ENCODE data around the gene M6PR.

Gene M6PR

DNA sequence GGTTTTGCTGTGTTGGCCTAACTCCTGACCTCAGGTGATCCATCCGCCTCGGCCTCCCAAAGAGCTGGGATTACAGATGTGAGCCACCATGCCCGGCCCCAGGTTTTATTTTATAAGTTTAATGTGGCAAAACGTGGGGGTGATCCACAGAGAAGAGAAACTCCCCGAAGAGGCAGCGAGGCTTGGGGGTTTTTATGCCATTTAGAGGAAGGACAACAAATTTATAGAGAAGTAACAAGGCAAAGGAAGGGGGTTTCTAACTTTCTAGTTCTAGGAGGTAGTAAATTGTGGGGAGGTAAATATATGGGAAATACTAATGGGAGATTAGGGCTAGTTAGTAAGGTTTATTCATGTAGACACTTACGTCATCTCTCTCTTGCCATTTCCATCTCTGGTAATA is 52.4 kb downstream of the M6PR start:
- Histone ChIP-seq H3K4me1 (ENCODE audit: control insufficient read depth, insufficient read depth, low read length, unreplicated experiment) (no peaks in the 10 kb centered on the region), H3K79me2 (ENCODE audit: control insufficient read depth, insufficient read depth, low read length, unreplicated experiment) (no peaks in the 10 kb centered on the region), H3K36me3 (ENCODE audit: insufficient read depth, low read length) (no peaks in the 10 kb centered on the region), H2AFZ (ENCODE audit: low read length, unreplicated experiment) (no peak overlapping the region), H3K27me3 (ENCODE audit: insufficient read depth, low read length) (0 out of 2 replicates have a peak, but pooled peaks cover 4% of the 10 kb centered on the region), H3K4me3 (ENCODE audit: low read depth, low read length) (no peak overlapping the region), H3K27ac (ENCODE audit: low read depth, low read length) (no peak overlapping the region)

GRCh38 chr12:8894986-8895385 is 54.5 kb downstream of the M6PR start:
- H2AFZ ChIP-seq (ENCODE audit: low read length, unreplicated experiment), result no peak overlapping the region
- H3K36me3 ChIP-seq (ENCODE audit: insufficient read depth, low read length), result no peaks in the 10 kb centered on the region
- no peaks in the 10 kb centered on the region for H3K4me1 ChIP-seq (ENCODE audit: control insufficient read depth, insufficient read depth, low read length, unreplicated experiment)
- no peak overlapping the region for H3K4me3 ChIP-seq (ENCODE audit: low read depth, low read length)
- no peak overlapping the region for H3K27ac ChIP-seq (ENCODE audit: low read depth, low read length)
- H3K79me2 ChIP-seq (ENCODE audit: control insufficient read depth, insufficient read depth, low read length, unreplicated experiment), result no peaks in the 10 kb centered on the region
- 0 out of 2 replicates have a peak, but pooled peaks cover 4% of the 10 kb centered on the region for H3K27me3 ChIP-seq (ENCODE audit: insufficient read depth, low read length)

- H3K27ac ChIP-seq (ENCODE audit: low read depth, low read length), result no peak overlapping the region
Observed at GRCh38 chr12:8894378-8894777, 55.1 kb downstream of the M6PR start.

GRCh38 chr12:8891976-8892375 is 57.5 kb downstream of the M6PR start:
- Histone ChIP-seq H3K27ac (ENCODE audit: low read depth, low read length) (no peak overlapping the region), H3K36me3 (ENCODE audit: insufficient read depth, low read length) (no peaks in the 10 kb centered on the region), H2AFZ (ENCODE audit: low read length, unreplicated experiment) (no peak overlapping the region), H3K27me3 (ENCODE audit: insufficient read depth, low read length) (0 out of 2 replicates have a peak, but pooled peaks cover 4% of the 10 kb centered on the region), H3K4me3 (ENCODE audit: low read depth, low read length) (no peak overlapping the region), H3K4me1 (ENCODE audit: control insufficient read depth, insufficient read depth, low read length, unreplicated experiment) (no peaks in the 10 kb centered on the region), H3K79me2 (ENCODE audit: control insufficient read depth, insufficient read depth, low read length, unreplicated experiment) (no peaks in the 10 kb centered on the region)

More at GRCh38 chr12:8894378-8894777, 55.1 kb downstream of the M6PR start:
- Histone ChIP-seq H3K4me1 (ENCODE audit: control insufficient read depth, insufficient read depth, low read length, unreplicated experiment) (no peaks in the 10 kb centered on the region), H3K36me3 (ENCODE audit: insufficient read depth, low read length) (no peaks in the 10 kb centered on the region), H3K27me3 (ENCODE audit: insufficient read depth, low read length) (0 out of 2 replicates have a peak, but pooled peaks cover 4% of the 10 kb centered on the region), H3K79me2 (ENCODE audit: control insufficient read depth, insufficient read depth, low read length, unreplicated experiment) (no peaks in the 10 kb centered on the region), H3K4me3 (ENCODE audit: low read depth, low read length) (no peak overlapping the region), H2AFZ (ENCODE audit: low read length, unreplicated experiment) (no peak overlapping the region)
